Measurements from ENCODE around the gene WDR6.

The WDR6 gene

GRCh38 chr3:48974076-48974864, 32.9 kb upstream of the WDR6 start:
- TF ChIP-seq TAF1 (IDR thresholded peaks at IDR 0.05; ENCODE audit: borderline replicate concordance, insufficient read depth, low read length) = no peak
- no peak for TF ChIP-seq POLR2AphosphoS5 (IDR thresholded peaks at IDR 0.05; ENCODE audit: low read depth, low read length)
- no peak for TF ChIP-seq FOXP2 (optimal IDR thresholded peaks at IDR 0.05; ENCODE audit: borderline replicate concordance, extremely low read depth, extremely low read length, insufficient read depth)
- TF ChIP-seq SIN3A (IDR thresholded peaks at IDR 0.05; ENCODE audit: borderline replicate concordance, insufficient read depth, low read length) = no peak
- TF ChIP-seq REST (IDR thresholded peaks at IDR 0.05; ENCODE audit: insufficient read depth in 1 of 2, low read depth in 2 of 2, low read length in 2 of 2) = no peak

GRCh38 chr3:48979451-48979850, 27.7 kb upstream of the WDR6 start:
- no peak for TF ChIP-seq FOXP2 (optimal IDR thresholded peaks at IDR 0.05; ENCODE audit: borderline replicate concordance, extremely low read depth, extremely low read length, insufficient read depth)

- TF ChIP-seq TAF1 (IDR thresholded peaks at IDR 0.05; ENCODE audit: borderline replicate concordance, insufficient read depth, low read length) (no peak), FOXP2 (optimal IDR thresholded peaks at IDR 0.05; ENCODE audit: borderline replicate concordance, extremely low read depth, extremely low read length, insufficient read depth) (no peak), SIN3A (IDR thresholded peaks at IDR 0.05; ENCODE audit: borderline replicate concordance, insufficient read depth, low read length) (no peak), REST (IDR thresholded peaks at IDR 0.05; ENCODE audit: insufficient read depth in 1 of 2, low read depth in 2 of 2, low read length in 2 of 2) (no peak), POLR2AphosphoS5 (IDR thresholded peaks at IDR 0.05; ENCODE audit: low read depth, low read length) (no peak)
These were observed 26.9 kb upstream of the WDR6 start for GRCh38 chr3:48980295-48980694.

- no peak for TF ChIP-seq FOXP2 (optimal IDR thresholded peaks at IDR 0.05; ENCODE audit: borderline replicate concordance, extremely low read depth, extremely low read length, insufficient read depth)
- TF ChIP-seq TAF1 (IDR thresholded peaks at IDR 0.05; ENCODE audit: borderline replicate concordance, insufficient read depth, low read length) = no peak
- no peak for TF ChIP-seq SIN3A (IDR thresholded peaks at IDR 0.05; ENCODE audit: borderline replicate concordance, insufficient read depth, low read length)
- TF ChIP-seq REST (IDR thresholded peaks at IDR 0.05; ENCODE audit: insufficient read depth in 1 of 2, low read depth in 2 of 2, low read length in 2 of 2) = no peak
- TF ChIP-seq POLR2AphosphoS5 (IDR thresholded peaks at IDR 0.05; ENCODE audit: low read depth, low read length) = no peak
These were observed 25.2 kb upstream of the WDR6 start for GRCh38 chr3:48982016-48982415.

- TF ChIP-seq SIN3A (IDR thresholded peaks at IDR 0.05; ENCODE audit: borderline replicate concordance, insufficient read depth, low read length) (no peak), REST (IDR thresholded peaks at IDR 0.05; ENCODE audit: insufficient read depth in 1 of 2, low read depth in 2 of 2, low read length in 2 of 2) (no peak), POLR2AphosphoS5 (IDR thresholded peaks at IDR 0.05; ENCODE audit: low read depth, low read length) (no peak), TAF1 (IDR thresholded peaks at IDR 0.05; ENCODE audit: borderline replicate concordance, insufficient read depth, low read length) (no peak), FOXP2 (optimal IDR thresholded peaks at IDR 0.05; ENCODE audit: borderline replicate concordance, extremely low read depth, extremely low read length, insufficient read depth) (no peak)
These were observed 24.5 kb upstream of the WDR6 start for GRCh38 chr3:48982686-48983085.
